Measurements from ENCODE around the gene MAT2A.
A peak's percentile ranks its signal among the peaks of the same experiment; 100 is the strongest.
"Not testable (repeated sequence)": the region's sequence is repeated elsewhere in the genome, so short reads cannot be mapped to it uniquely, and the experiment has no call there.

Gene MAT2A

GRCh38 chr2:85544915-85545779, 6.2 kb downstream of the MAT2A start:
- not testable (repeated sequence) for H3K4me3 Mint-ChIP-seq; H3K27me3 Mint-ChIP-seq; DNase-seq (ENCODE audit: low spot score in 2 of 2); ATAC-seq (replicated peaks; ENCODE audit: extremely low read depth, poor library complexity, severe bottlenecking); H3K27ac Mint-ChIP-seq (ENCODE audit: low read depth); H3K9me3 Mint-ChIP-seq
- Mint-ChIP-seq H3K36me3 (ENCODE audit: insufficient read depth) (peaks cover 50% of the 10 kb centered on the region), H3K4me1 (peaks cover 27% of the 10 kb centered on the region)

- Mint-ChIP-seq H3K4me1 (peaks cover 20% of the 10 kb centered on the region), H3K27me3 (no peaks in the 10 kb centered on the region), H3K27ac (ENCODE audit: low read depth) (no peak overlapping the region), H3K9me3 (no peaks in the 10 kb centered on the region), H3K36me3 (ENCODE audit: insufficient read depth) (peaks cover 55% of the 10 kb centered on the region), H3K4me3 (no peak overlapping the region)
- ATAC-seq (replicated peaks; ENCODE audit: extremely low read depth, poor library complexity, severe bottlenecking) (no peak), DNase-seq (ENCODE audit: low spot score in 2 of 2) (no peak)
Measured at GRCh38 chr2:85545780-85546240, 6.8 kb downstream of the MAT2A start.

- DNase-seq (ENCODE audit: low spot score in 2 of 2) (no peak), ATAC-seq (replicated peaks; ENCODE audit: extremely low read depth, poor library complexity, severe bottlenecking) (no peak)
Measured at GRCh38 chr2:85547089-85547858, 8.3 kb downstream of the MAT2A start.

GRCh38 chr2:85547859-85548607, 9.1 kb downstream of the MAT2A start:
- Mint-ChIP-seq H3K4me1 (peaks cover 10% of the 10 kb centered on the region), H3K27ac (ENCODE audit: low read depth) (peak overlapping the region; percentile 47), H3K4me3 (no peak overlapping the region), H3K9me3 (no peaks in the 10 kb centered on the region), H3K36me3 (ENCODE audit: insufficient read depth) (peaks cover 42% of the 10 kb centered on the region), H3K27me3 (no peaks in the 10 kb centered on the region)
- DNase-seq (ENCODE audit: low spot score in 2 of 2) (no peak), ATAC-seq (replicated peaks; ENCODE audit: extremely low read depth, poor library complexity, severe bottlenecking) (no peak)

More at GRCh38 chr2:85547089-85547858, 8.3 kb downstream of the MAT2A start:
- Mint-ChIP-seq H3K9me3 (no peaks in the 10 kb centered on the region), H3K27me3 (no peaks in the 10 kb centered on the region), H3K36me3 (ENCODE audit: insufficient read depth) (peaks cover 48% of the 10 kb centered on the region), H3K4me3 (no peak overlapping the region), H3K4me1 (peaks cover 10% of the 10 kb centered on the region), H3K27ac (ENCODE audit: low read depth) (peak overlapping the region; percentile 47)

GRCh38 chr2:85548608-85548900, 9.6 kb downstream of the MAT2A start:
- ATAC-seq (replicated peaks; ENCODE audit: extremely low read depth, poor library complexity, severe bottlenecking) (no peak), DNase-seq (ENCODE audit: low spot score in 2 of 2) (no peak)
- Mint-ChIP-seq H3K27ac (ENCODE audit: low read depth) (no peak overlapping the region), H3K27me3 (no peaks in the 10 kb centered on the region), H3K9me3 (no peaks in the 10 kb centered on the region), H3K4me1 (peaks cover 10% of the 10 kb centered on the region), H3K4me3 (no peak overlapping the region), H3K36me3 (ENCODE audit: insufficient read depth) (peaks cover 38% of the 10 kb centered on the region)

GRCh38 chr2:85549095-85549494, 10.1 kb downstream of the MAT2A start:
- Mint-ChIP-seq H3K4me1 (peaks cover 8% of the 10 kb centered on the region), H3K36me3 (ENCODE audit: insufficient read depth) (peaks cover 33% of the 10 kb centered on the region), H3K4me3 (no peak overlapping the region), H3K27me3 (no peaks in the 10 kb centered on the region), H3K9me3 (no peaks in the 10 kb centered on the region), H3K27ac (ENCODE audit: low read depth) (no peak overlapping the region)
- DNase-seq (ENCODE audit: low spot score in 2 of 2) (no peak), ATAC-seq (replicated peaks; ENCODE audit: extremely low read depth, poor library complexity, severe bottlenecking) (no peak)

- ATAC-seq (replicated peaks; ENCODE audit: extremely low read depth, poor library complexity, severe bottlenecking) (no peak), DNase-seq (ENCODE audit: low spot score in 2 of 2) (no peak)
- H3K36me3 Mint-ChIP-seq (ENCODE audit: insufficient read depth), result peaks cover 28% of the 10 kb centered on the region
- no peak overlapping the region for H3K27ac Mint-ChIP-seq (ENCODE audit: low read depth)
- no peak overlapping the region for H3K4me3 Mint-ChIP-seq
- peaks cover 5% of the 10 kb centered on the region for H3K4me1 Mint-ChIP-seq
- no peaks in the 10 kb centered on the region for H3K27me3 Mint-ChIP-seq
- H3K9me3 Mint-ChIP-seq, result no peaks in the 10 kb centered on the region
Measured at GRCh38 chr2:85549826-85550225, 10.9 kb downstream of the MAT2A start.

- H3K4me3 Mint-ChIP-seq, result no peak overlapping the region
- H3K36me3 Mint-ChIP-seq (ENCODE audit: insufficient read depth), result peaks cover 24% of the 10 kb centered on the region
- H3K27me3 Mint-ChIP-seq, result no peaks in the 10 kb centered on the region
- peaks cover 5% of the 10 kb centered on the region for H3K4me1 Mint-ChIP-seq
- DNase-seq (ENCODE audit: low spot score in 2 of 2) (no peak), ATAC-seq (replicated peaks; ENCODE audit: extremely low read depth, poor library complexity, severe bottlenecking) (no peak)
- no peak overlapping the region for H3K27ac Mint-ChIP-seq (ENCODE audit: low read depth)
- H3K9me3 Mint-ChIP-seq, result no peaks in the 10 kb centered on the region
Measured at GRCh38 chr2:85550486-85550885, 11.5 kb downstream of the MAT2A start.

- Mint-ChIP-seq H3K4me3 (no peak overlapping the region), H3K4me1 (peaks cover 5% of the 10 kb centered on the region), H3K27me3 (no peaks in the 10 kb centered on the region), H3K9me3 (no peaks in the 10 kb centered on the region), H3K27ac (ENCODE audit: low read depth) (peak overlapping the region; percentile 13), H3K36me3 (ENCODE audit: insufficient read depth) (peaks cover 22% of the 10 kb centered on the region)
- DNase-seq (ENCODE audit: low spot score in 2 of 2) (peak; percentile 85 to 89), ATAC-seq (replicated peaks; ENCODE audit: extremely low read depth, poor library complexity, severe bottlenecking) (peak; percentile 91)
Measured at GRCh38 chr2:85551698-85552678, 13.0 kb downstream of the MAT2A start.

- no peak overlapping the region for H3K27ac Mint-ChIP-seq (ENCODE audit: low read depth)
- H3K9me3 Mint-ChIP-seq, result no peaks in the 10 kb centered on the region
- no peak for ATAC-seq (replicated peaks; ENCODE audit: extremely low read depth, poor library complexity, severe bottlenecking)
- H3K4me3 Mint-ChIP-seq, result no peak overlapping the region
- DNase-seq (ENCODE audit: low spot score in 2 of 2), result no peak
- H3K4me1 Mint-ChIP-seq, result peaks cover 5% of the 10 kb centered on the region
- peaks cover 19% of the 10 kb centered on the region for H3K36me3 Mint-ChIP-seq (ENCODE audit: insufficient read depth)
- H3K27me3 Mint-ChIP-seq, result no peaks in the 10 kb centered on the region
Measured at GRCh38 chr2:85553184-85553583, 14.2 kb downstream of the MAT2A start.

GRCh38 chr2:85554980-85555612, 16.1 kb downstream of the MAT2A start:
- peaks cover 17% of the 10 kb centered on the region for H3K36me3 Mint-ChIP-seq (ENCODE audit: insufficient read depth)
- H3K4me1 Mint-ChIP-seq, result peaks cover 12% of the 10 kb centered on the region
- no peak for DNase-seq (ENCODE audit: low spot score in 2 of 2)
- no peak for ATAC-seq (replicated peaks; ENCODE audit: extremely low read depth, poor library complexity, severe bottlenecking)
- H3K27me3 Mint-ChIP-seq, result no peaks in the 10 kb centered on the region
- no peaks in the 10 kb centered on the region for H3K9me3 Mint-ChIP-seq
- no peak overlapping the region for H3K27ac Mint-ChIP-seq (ENCODE audit: low read depth)
- no peak overlapping the region for H3K4me3 Mint-ChIP-seq
